ENCODE results near the gene TPRN. TPM values are rescaled to one million over a fixed set of nuclear protein-coding genes. Genes with fewer than 3 reads are reported as not detected.

TPRN gene
- total RNA-seq, 1 donor from 2014 or later = 17.6 TPM

- no peak for DNase-seq (ENCODE audit: low spot score)
Observed at GRCh38 chr9:137173796-137174664, 26.5 kb downstream of the TPRN start.

GRCh38 chr9:137172901-137173795 is 27.4 kb downstream of the TPRN start:
- no peak for DNase-seq (ENCODE audit: low spot score)

GRCh38 chr9:137171149-137171900 is 29.2 kb downstream of the TPRN start:
- DNase-seq (ENCODE audit: low spot score) = no peak

- DNase-seq (ENCODE audit: low spot score) = no peak
Observed at GRCh38 chr9:137170486-137171148, 29.9 kb downstream of the TPRN start.

- DNase-seq (ENCODE audit: low spot score) = no peak
Observed at GRCh38 chr9:137169896-137170358, 30.6 kb downstream of the TPRN start, which contains the start of gene LRRC26. Gene LRRC26 (minus strand): TSS chr9:137170051. CDS start chr9:137169943, 108 bp downstream.

- no peak for DNase-seq (ENCODE audit: low spot score)
Observed at GRCh38 chr9:137168904-137169856, 31.4 kb downstream of the TPRN start.

- no peak for DNase-seq (ENCODE audit: low spot score)
Observed at GRCh38 chr9:137168573-137168903, 32.0 kb downstream of the TPRN start.

GRCh38 chr9:137167747-137168572 is 32.6 kb downstream of the TPRN start:
- DNase-seq (ENCODE audit: low spot score) = no peak

GRCh38 chr9:137167277-137167746 is 33.2 kb downstream of the TPRN start:
- no peak for DNase-seq (ENCODE audit: low spot score)

GRCh38 chr9:137166380-137167229 is 33.9 kb downstream of the TPRN start:
- DNase-seq (ENCODE audit: low spot score) = no peak

- no peak for DNase-seq (ENCODE audit: low spot score)
Observed at GRCh38 chr9:137165250-137165836, 35.2 kb downstream of the TPRN start.

GRCh38 chr9:137164370-137165249 is 35.9 kb downstream of the TPRN start:
- no peak for DNase-seq (ENCODE audit: low spot score)

GRCh38 chr9:137163805-137164204 is 36.7 kb downstream of the TPRN start:
- no peak for DNase-seq (ENCODE audit: low spot score)

- no peak for DNase-seq (ENCODE audit: low spot score)
Observed at GRCh38 chr9:137163365-137163715, 37.2 kb downstream of the TPRN start.

GRCh38 chr9:137162505-137163364 is 37.8 kb downstream of the TPRN start:
- DNase-seq (ENCODE audit: low spot score) = no peak

Measured in ureter (tissue), 1 donor.